CD14-positive monocyte (primary cell): ENCODE results near the gene SPEN. TPM values are rescaled to one million over a fixed set of nuclear protein-coding genes. Genes with fewer than 3 reads are reported as not detected.

Experiments used
- DNase-seq, 3 donors: peaks; one replicate each; pipeline ENCODE4 v3.0.0-alpha.2; 2011 to 2022
- H2AFZ ChIP-seq: 2 replicates; pipeline ENCODE4 v1.6.0; 2012; ENCODE audit warnings: mild to moderate bottlenecking, low read depth, low read length, inconsistent platforms; ENCODE audit not compliant: insufficient read depth, poor library complexity, severe bottlenecking
- H3K27ac ChIP-seq, 2 donors: 1 replicate in 1 of 2; 2 replicates in 1 of 2; pipeline ENCODE4 v1.5.1; 2012 to 2013; ENCODE audit warnings: low read length in 2 of 2, control low read depth in 1 of 2, inconsistent platforms in 1 of 2, low read depth in 1 of 2, mild to moderate bottlenecking in 1 of 2
- H3K27me3 ChIP-seq, 2 donors: one replicate each; pipeline versions ENCODE4 v1.6.0 to v1.6.1; 2011 to 2013; ENCODE audit warnings: low read length in 2 of 2; ENCODE audit not compliant: control insufficient read depth in 2 of 2, insufficient read depth in 2 of 2
- H3K36me3 ChIP-seq, 2 donors: replicated peaks in 1 of 2; 1 replicate in 1 of 2; 2 replicates in 1 of 2; pipeline versions ENCODE4 v1.5.1 to v1.6.1; 2012 to 2013; ENCODE audit warnings: low read length in 2 of 2, control low read depth in 1 of 2, inconsistent platforms in 1 of 2, mild to moderate bottlenecking in 1 of 2; ENCODE audit not compliant: insufficient read depth in 2 of 2, control insufficient read depth in 1 of 2
- H3K4me1 ChIP-seq, 2 donors: 1 replicate in 1 of 2; 2 replicates in 1 of 2; pipeline versions ENCODE4 v1.5.1 to v1.6.1; 2012 to 2013; ENCODE audit warnings: low read length in 2 of 2, control low read depth in 1 of 2, inconsistent platforms in 1 of 2, mild to moderate bottlenecking in 1 of 2, moderate library complexity in 1 of 2; ENCODE audit not compliant: insufficient read depth in 2 of 2, control insufficient read depth in 1 of 2
- H3K4me2 ChIP-seq: replicated peaks from 2 replicates; pipeline ENCODE3; 2012; ENCODE audit warnings: low read length, moderate library complexity, mild to moderate bottlenecking; ENCODE audit not compliant: poor library complexity, severe bottlenecking; ENCODE audit errors: extremely low read depth
- H3K4me3 ChIP-seq, 3 experiments: fragments of 200-600 bp in 1 of 3; sonication (generic) in 1 of 3; replicated peaks in 1 of 3; 1 replicate in 2 of 3; 2 replicates in 1 of 3; pipeline ENCODE4 v1.5.1; 2011 to 2013; ENCODE audit warnings: low read length in 3 of 3, mild to moderate bottlenecking in 3 of 3, control low read depth in 2 of 3, low read depth in 2 of 3, inconsistent platforms in 1 of 3, moderate library complexity in 1 of 3
- H3K79me2 ChIP-seq: 2 replicates; pipeline ENCODE4 v1.6.0; 2012; ENCODE audit warnings: mild to moderate bottlenecking, control low read depth, inconsistent platforms, low read length, moderate library complexity; ENCODE audit not compliant: insufficient read depth
- H3K9ac ChIP-seq: 2 replicates; pipeline ENCODE4 v1.6.0; 2017; ENCODE audit warnings: low read length, mild to moderate bottlenecking; ENCODE audit not compliant: insufficient read depth, poor library complexity, severe bottlenecking
- H3K9me3 ChIP-seq, 2 donors: replicated peaks in 1 of 2; 1 replicate in 1 of 2; 2 replicates in 1 of 2; pipeline versions ENCODE4 v1.5.1 to v1.6.1; 2012 to 2013; ENCODE audit warnings: low read length in 2 of 2, control low read depth in 1 of 2; ENCODE audit not compliant: control insufficient read depth in 1 of 2, insufficient read depth in 1 of 2
- H4K20me1 ChIP-seq: 2 replicates; pipeline ENCODE4 v1.6.0; 2012; ENCODE audit warnings: mild to moderate bottlenecking, low read length, control low read depth, moderate library complexity; ENCODE audit not compliant: insufficient read depth
- H3K27ac Mint-ChIP-seq, 7 donors: one replicate each; pipeline ENCODE4 v1.8.0; 2020; ENCODE audit warnings: mild to moderate bottlenecking in 7 of 7, mixed read lengths in 7 of 7, moderate library complexity in 6 of 7, inconsistent platforms in 2 of 7
- H3K27me3 Mint-ChIP-seq, 3 donors: one replicate each; pipeline ENCODE4 v1.8.0; 2021 to 2022; ENCODE audit warnings: low read depth in 3 of 3, mild to moderate bottlenecking in 3 of 3, mixed read lengths in 3 of 3, moderate library complexity in 3 of 3, inconsistent platforms in 1 of 3
- H3K36me3 Mint-ChIP-seq, 2 donors: one replicate each; pipeline ENCODE4 v1.8.0; 2020; ENCODE audit warnings: mixed read lengths in 2 of 2, inconsistent platforms in 1 of 2, mild to moderate bottlenecking in 1 of 2
- H3K4me1 Mint-ChIP-seq: one replicate; pipeline ENCODE4 v1.8.0; 2020; ENCODE audit warnings: mild to moderate bottlenecking, mixed read lengths
- H3K4me3 Mint-ChIP-seq, 2 donors: one replicate each; pipeline ENCODE4 v1.8.0; 2020; ENCODE audit warnings: mild to moderate bottlenecking in 2 of 2, mixed read lengths in 2 of 2, moderate library complexity in 1 of 2
- H3K9me3 Mint-ChIP-seq, 7 donors: one replicate each; pipeline ENCODE4 v1.8.0; 2020 to 2022; ENCODE audit warnings: mixed read lengths in 7 of 7, mild to moderate bottlenecking in 6 of 7, moderate library complexity in 6 of 7, inconsistent platforms in 2 of 7
- WGBS: methylation state at CpG from one replicate; pipeline ENCODE4 v1.1.5; 2013; ENCODE audit warnings: missing lambda C conversion rate; ENCODE audit not compliant: insufficient coverage; 5-methylcytosine and 5-hydroxymethylcytosine counted together
- intact Hi-C, 2 donors: fragments of 100-400 bp; cut with micrococcal nuclease; formaldehyde crosslinking; loops; one replicate each; pipeline versions ENCODE4 v1.15.0 to v1.15.1; 2023
- polyA plus RNA-seq, 3 donors: library from polyadenylated mRNA; depleted of rRNA in 1 of 3; unstranded in 2 of 3; stranded (reverse) in 1 of 3; fragments of 300-500 nt in 2 of 3; fragments of >200 nt in 1 of 3; fragmentation: Illumina TruSeq in 2 of 3; gene quantifications; 1 replicate in 2 of 3; 2 replicates in 1 of 3; pipeline ENCODE4 v1.2.3, GENCODE V29; 2012 to 2021
- TF ChIP-seq, protein P1 (sequence below): fragments of 200-600 bp; IDR thresholded peaks from one replicate; pipeline ENCODE4 v1.8.0; 2022; ENCODE audit warnings: antibody characterized with exemption, mild to moderate bottlenecking

The SPEN gene
- polyA plus RNA-seq, 3 donors, result 3.1 to 30.9 (median 6.1) TPM

DNA sequence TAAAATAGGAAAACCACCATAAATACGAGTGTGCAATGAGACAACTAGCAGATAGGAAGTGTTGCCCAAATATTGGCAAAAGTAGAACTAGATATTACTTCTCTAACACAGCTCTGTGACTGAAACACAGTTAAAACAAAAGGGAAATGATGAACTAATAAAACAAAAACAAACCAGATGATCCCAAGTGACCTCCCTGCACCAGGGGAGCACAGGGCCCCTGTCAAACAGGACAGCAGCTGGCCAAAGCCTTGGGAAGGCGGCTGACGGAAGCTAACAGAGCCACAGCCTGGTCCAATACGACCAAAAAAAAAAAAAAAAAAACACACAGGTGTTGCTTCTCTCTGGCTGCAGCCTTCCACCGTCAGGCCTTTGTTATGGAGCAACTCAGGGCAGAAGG is 110.6 kb downstream of the SPEN start:
- Histone ChIP-seq H3K4me3 (no peak overlapping the region), H3K4me1 (peaks cover 21 to 30% of the 10 kb centered on the region in 2 donors), H3K36me3 (peaks cover 16 to 38% of the 10 kb centered on the region in 2 donors), H3K9me3 (no peaks in the 10 kb centered on the region), H2AFZ (no peak overlapping the region), H3K9ac (no peak overlapping the region), H3K27ac (peak overlapping the region in 1 of 2 donors; percentile 61), H4K20me1 (peaks cover 79% of the 10 kb centered on the region), H3K4me2 (no peak overlapping the region), H3K27me3 (no peaks in the 10 kb centered on the region), H3K79me2 (peaks cover 94% of the 10 kb centered on the region)
- Mint-ChIP-seq H3K27me3 (no peaks in the 10 kb centered on the region), H3K36me3 (peaks cover 32 to 52% of the 10 kb centered on the region in 2 donors), H3K9me3 (no peaks in the 10 kb centered on the region), H3K4me1 (peaks cover 31% of the 10 kb centered on the region), H3K27ac (peak overlapping the region in 5 of 7 donors; percentile 51 to 79 (median 63)), H3K4me3 (no peak overlapping the region)
- intact Hi-C loops, result no loop called here
- TF ChIP-seq, protein P1, sequence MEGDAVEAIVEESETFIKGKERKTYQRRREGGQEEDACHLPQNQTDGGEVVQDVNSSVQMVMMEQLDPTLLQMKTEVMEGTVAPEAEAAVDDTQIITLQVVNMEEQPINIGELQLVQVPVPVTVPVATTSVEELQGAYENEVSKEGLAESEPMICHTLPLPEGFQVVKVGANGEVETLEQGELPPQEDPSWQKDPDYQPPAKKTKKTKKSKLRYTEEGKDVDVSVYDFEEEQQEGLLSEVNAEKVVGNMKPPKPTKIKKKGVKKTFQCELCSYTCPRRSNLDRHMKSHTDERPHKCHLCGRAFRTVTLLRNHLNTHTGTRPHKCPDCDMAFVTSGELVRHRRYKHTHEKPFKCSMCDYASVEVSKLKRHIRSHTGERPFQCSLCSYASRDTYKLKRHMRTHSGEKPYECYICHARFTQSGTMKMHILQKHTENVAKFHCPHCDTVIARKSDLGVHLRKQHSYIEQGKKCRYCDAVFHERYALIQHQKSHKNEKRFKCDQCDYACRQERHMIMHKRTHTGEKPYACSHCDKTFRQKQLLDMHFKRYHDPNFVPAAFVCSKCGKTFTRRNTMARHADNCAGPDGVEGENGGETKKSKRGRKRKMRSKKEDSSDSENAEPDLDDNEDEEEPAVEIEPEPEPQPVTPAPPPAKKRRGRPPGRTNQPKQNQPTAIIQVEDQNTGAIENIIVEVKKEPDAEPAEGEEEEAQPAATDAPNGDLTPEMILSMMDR, result no peak
- DNase-seq, result no peak
- WGBS, result 75% methylated on average over 2 of the region's 5 CpGs

DNA sequence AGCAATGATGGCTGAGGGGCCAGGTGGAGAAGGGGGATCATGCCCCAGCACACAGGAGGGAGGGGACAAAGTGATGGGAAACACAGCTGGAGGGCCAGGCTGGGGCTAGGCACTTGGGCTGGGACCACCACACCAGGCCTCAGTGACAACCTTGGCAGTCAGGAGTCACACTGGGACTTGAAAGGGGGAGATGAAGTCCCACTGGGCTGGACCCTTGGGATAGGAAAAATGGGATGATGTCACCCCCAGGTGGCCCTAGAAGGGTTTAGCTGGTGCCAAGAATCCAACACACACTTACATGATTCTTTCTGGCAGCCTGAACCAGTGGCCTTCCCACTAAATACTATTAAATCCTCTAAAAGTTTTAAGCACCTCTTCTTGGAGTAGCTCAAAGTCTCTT is 111.3 kb downstream of the SPEN start:
- peak overlapping the region in 5 of 7 donors; percentile 28 to 79 (median 60) for H3K27ac Mint-ChIP-seq
- peaks cover 16 to 34% of the 10 kb centered on the region in 2 donors for H3K36me3 ChIP-seq
- no peak for DNase-seq
- H2AFZ ChIP-seq, result no peak overlapping the region
- peaks cover 32 to 56% of the 10 kb centered on the region in 2 donors for H3K36me3 Mint-ChIP-seq
- H3K27me3 Mint-ChIP-seq, result no peaks in the 10 kb centered on the region
- intact Hi-C loops, result no loop called here
- no peak overlapping the region for H3K4me3 Mint-ChIP-seq
- peaks cover 31% of the 10 kb centered on the region for H3K4me1 Mint-ChIP-seq
- peaks cover 19 to 30% of the 10 kb centered on the region in 2 donors for H3K4me1 ChIP-seq
- peak overlapping the region in 1 of 2 donors; percentile 61 for H3K27ac ChIP-seq
- no peak overlapping the region for H3K9ac ChIP-seq
- H3K4me2 ChIP-seq, result no peak overlapping the region
- H3K79me2 ChIP-seq, result peaks cover 94% of the 10 kb centered on the region
- no peaks in the 10 kb centered on the region for H3K9me3 Mint-ChIP-seq
- H3K9me3 ChIP-seq, result no peaks in the 10 kb centered on the region
- H4K20me1 ChIP-seq, result peaks cover 79% of the 10 kb centered on the region
- no peaks in the 10 kb centered on the region for H3K27me3 ChIP-seq
- TF ChIP-seq, protein P1, result no peak
- no peak overlapping the region for H3K4me3 ChIP-seq
